ENCODE data around the gene BHMT2.
A peak's percentile ranks its signal among the peaks of the same experiment; 100 is the strongest.

Gene BHMT2

GRCh38 chr5:79120221-79120620 lies 50.7 kb downstream of the BHMT2 start:
- DNase-seq (ENCODE audit: low read depth) = no peak

- DNase-seq (ENCODE audit: low read depth) = no peak
Observed at GRCh38 chr5:79122973-79123372, 53.4 kb downstream of the BHMT2 start.

- DNase-seq (ENCODE audit: low read depth) = no peak
Observed at GRCh38 chr5:79124607-79125006, 55.0 kb downstream of the BHMT2 start.

GRCh38 chr5:79130781-79131180 lies 61.2 kb downstream of the BHMT2 start:
- no peak for DNase-seq (ENCODE audit: low read depth)

- DNase-seq (ENCODE audit: low read depth) = no peak
Observed at GRCh38 chr5:79133121-79133656, 63.6 kb downstream of the BHMT2 start.

GRCh38 chr5:79133657-79134451 lies 64.3 kb downstream of the BHMT2 start:
- DNase-seq (ENCODE audit: low read depth) = peak; percentile 47

GRCh38 chr5:79135790-79136553 lies 66.4 kb downstream of the BHMT2 start:
- DNase-seq (ENCODE audit: low read depth) = no peak

GRCh38 chr5:79136618-79137017 lies 67.1 kb downstream of the BHMT2 start:
- DNase-seq (ENCODE audit: low read depth) = no peak
